Fibroblast of skin of left biceps (primary cell): ENCODE data around the gene APOC3.
"Not testable (repeated sequence)": the region's sequence is repeated elsewhere in the genome, so short reads cannot be mapped to it uniquely, and the experiment has no call there.

Source experiments
- DNase-seq, 2 experiments: peaks; one replicate each; pipeline ENCODE4 v3.0.0-alpha.2; 2013; ENCODE audit warnings: low read depth in 2 of 2

APOC3 gene

GRCh38 chr11:116830184-116830912 lies 641 bp downstream of the APOC3 start:
- DNase-seq: no peak

GRCh38 chr11:116831790-116832349 lies 2.2 kb downstream of the APOC3 start:
- DNase-seq: no peak

DNA sequence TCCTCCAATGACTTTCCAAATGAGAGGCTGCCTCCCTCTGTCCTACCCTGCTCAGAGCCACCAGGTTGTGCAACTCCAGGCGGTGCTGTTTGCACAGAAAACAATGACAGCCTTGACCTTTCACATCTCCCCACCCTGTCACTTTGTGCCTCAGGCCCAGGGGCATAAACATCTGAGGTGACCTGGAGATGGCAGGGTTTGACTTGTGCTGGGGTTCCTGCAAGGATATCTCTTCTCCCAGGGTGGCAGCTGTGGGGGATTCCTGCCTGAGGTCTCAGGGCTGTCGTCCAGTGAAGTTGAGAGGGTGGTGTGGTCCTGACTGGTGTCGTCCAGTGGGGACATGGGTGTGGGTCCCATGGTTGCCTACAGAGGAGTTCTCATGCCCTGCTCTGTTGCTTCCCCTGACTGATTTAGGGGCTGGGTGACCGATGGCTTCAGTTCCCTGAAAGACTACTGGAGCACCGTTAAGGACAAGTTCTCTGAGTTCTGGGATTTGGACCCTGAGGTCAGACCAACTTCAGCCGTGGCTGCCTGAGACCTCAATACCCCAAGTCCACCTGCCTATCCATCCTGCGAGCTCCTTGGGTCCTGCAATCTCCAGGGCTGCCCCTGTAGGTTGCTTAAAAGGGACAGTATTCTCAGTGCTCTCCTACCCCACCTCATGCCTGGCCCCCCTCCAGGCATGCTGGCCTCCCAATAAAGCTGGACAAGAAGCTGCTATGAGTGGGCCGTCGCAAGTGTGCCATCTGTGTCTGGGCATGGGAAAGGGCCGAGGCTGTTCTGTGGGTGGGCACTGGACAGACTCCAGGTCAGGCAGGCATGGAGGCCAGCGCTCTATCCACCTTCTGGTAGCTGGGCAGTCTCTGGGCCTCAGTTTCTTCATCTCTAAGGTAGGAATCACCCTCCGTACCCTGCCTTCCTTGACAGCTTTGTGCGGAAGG lies 2.9 kb downstream of the APOC3 start:
- DNase-seq: no peak

- DNase-seq: no peak
These were observed 3.7 kb downstream of the APOC3 start for GRCh38 chr11:116833491-116833815.

DNA sequence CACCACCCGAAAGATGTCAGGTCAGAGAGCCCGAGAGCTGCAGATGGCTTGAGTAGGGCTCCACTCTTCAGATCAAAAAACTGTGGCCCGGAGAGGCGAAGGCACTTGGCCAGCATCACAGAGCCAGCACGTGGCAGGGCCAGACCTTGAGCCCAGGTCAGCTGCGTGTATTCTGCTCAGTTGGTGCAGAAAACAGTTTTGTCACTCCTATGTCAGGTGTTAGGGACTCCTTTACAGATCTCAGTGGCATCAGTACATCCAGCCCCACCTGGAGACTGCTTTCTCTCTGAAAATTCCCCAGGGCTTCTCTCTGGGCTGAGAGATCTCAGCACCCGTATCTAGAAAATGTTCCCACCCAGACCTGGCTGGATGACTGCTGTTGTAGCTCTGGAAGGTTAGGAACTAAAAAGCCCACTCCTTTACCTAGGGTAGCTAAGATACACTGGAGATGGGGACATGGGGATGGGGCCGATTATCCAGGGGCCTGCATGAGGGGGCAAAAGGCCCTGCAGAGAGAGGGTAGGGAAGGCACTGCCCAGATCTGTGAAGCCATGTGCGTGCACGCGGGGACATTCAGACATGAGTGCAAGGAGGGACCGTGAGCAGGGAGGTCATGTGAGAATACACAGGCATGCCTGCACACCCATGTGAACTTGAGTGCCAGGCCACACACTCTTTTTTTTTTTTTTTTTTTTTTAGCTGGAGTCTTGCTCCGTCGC lies 4.3 kb downstream of the APOC3 start:
- no peak for DNase-seq

DNA sequence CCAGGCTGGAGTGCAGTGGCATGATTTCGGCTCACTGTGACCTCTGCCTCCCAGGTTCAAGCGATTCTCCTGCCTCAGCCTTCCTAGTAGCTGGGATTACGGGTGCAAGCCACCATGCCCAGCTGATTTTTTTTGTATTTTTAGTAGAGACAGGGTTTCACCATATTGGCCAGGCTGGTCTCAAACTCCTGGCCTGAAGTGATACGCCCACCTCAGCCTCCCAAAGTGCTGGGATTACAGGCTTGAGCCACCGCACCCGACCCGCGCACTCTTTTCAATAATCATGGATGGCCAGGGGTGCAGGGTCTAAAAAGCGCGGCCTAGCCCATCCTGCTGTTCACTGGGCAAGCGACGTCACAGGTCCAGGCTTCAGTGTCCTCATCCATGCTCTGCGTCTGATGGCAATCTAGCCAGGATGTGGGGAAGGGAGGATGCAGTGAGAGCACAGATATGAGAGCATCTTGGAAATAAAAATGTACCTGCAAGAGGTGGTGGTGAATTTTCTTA lies 4.9 kb downstream of the APOC3 start:
- DNase-seq: not testable (repeated sequence)

- no peak for DNase-seq
These were observed 5.5 kb downstream of the APOC3 start for GRCh38 chr11:116835042-116835772.

DNA sequence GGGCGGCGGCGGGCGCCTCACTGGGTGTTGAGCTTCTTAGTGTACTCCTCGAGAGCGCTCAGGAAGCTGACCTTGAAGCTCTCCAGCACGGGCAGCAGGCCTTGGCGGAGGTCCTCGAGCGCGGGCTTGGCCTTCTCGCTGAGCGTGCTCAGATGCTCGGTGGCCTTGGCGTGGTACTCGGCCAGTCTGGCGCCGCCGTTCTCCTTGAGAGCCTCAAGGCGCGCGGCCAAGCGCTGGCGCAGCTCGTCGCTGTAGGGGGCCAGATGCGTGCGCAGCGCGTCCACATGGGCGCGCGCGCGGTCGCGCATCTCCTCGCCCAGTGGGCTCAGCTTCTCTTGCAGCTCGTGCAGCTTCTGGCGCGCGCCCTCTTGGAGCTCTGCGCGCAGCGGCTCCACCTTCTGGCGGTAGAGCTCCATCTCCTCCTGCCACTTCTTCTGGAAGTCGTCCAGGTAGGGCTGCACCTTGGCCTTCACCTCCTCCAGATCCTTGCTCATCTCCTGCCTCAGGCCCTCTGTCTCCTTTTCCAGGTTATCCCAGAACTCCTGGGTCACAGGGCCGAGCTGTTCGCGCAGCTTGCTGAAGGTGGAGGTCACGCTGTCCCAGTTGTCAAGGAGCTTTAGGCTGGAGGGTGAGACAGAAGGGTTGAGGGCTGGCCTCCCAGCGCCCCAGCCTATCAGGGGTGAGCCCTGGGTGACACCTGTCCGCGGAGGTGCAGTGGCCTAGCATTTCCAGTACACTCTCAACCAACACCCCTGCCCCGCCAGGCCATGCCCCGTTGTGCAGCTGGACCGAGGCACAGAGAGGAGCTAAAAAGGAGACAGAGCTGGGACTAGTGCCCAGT lies 6.3 kb downstream of the APOC3 start:
- peak; percentile 87 for DNase-seq

DNA sequence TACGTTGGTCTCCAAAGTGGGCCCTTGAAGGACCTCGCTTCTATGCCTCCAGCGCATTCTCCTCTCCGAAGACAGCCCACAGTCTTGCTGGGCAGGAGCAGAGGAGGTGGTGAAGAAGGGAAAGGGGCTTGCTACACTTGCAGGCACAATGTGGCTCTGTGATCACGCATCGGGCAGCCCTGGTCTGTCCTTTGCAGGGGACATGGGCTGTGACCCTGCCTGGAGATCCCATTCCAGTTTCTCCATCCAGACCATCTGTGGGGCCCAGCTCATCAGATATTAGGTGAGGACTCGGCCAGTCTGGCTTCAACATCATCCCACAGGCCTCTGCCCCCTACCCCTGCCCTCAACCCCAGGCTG lies 6.9 kb downstream of the APOC3 start:
- DNase-seq: no peak

GRCh38 chr11:116837231-116838091 lies 7.8 kb downstream of the APOC3 start, which contains the start of gene APOA1:
TSS of gene APOA1 (minus strand) at chr11:116837622. CDS start at chr11:116837387, 235 bp downstream.
- no peak for DNase-seq

- no peak for DNase-seq
These were observed 8.8 kb downstream of the APOC3 start for GRCh38 chr11:116838321-116839084.

DNA sequence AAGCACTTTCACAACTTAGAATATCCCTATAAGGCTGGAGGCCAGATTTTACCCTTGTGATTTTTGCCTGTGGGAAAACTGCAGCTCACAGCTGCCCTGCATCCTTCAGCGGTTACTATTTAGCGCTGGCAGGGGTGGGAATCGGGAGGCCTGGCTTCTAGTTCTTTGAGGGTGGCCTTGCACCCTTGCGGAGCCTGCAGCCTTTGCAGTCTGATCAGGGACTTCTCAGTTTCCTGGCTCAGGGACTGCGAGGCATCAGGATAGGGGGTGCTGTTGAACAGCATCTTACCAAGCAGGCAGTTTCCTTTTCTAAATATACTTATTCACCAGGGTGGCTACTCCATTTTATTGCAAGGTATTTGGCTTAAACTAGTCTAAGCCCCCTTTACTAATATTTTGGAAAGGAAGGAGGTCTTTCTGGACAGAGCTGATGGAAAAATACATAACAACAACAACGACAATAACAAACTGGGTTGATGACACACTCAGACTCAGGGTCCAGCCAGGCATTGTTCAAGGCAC lies 10.6 kb downstream of the APOC3 start:
- DNase-seq: no peak

DNA sequence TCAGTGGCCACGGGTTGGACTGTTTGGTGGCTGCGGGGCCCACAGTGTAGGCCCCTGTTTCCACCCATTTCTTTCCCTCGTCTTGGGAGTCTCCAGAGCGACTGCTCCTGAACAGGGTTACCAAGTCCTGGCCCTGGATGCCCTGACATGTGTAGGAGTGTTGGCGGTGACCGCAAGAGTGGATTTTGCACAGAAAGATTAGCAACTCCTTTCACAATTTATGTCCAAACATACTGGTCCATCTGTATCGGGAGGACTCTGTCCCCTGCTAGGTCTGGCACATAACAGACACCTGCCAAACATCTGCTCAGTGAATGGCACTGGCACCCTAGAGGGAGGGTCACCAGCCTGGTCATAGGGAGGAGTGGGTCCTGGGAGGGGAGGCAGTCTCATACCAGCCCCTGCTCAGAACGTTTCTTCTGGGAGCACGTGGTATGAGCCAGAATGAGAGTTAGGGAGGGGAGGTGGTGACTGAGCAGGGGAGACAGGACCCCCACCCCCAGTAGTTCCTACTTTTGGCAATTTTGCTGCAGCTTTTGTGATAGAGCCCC lies 11.1 kb downstream of the APOC3 start:
- DNase-seq: no peak

DNA sequence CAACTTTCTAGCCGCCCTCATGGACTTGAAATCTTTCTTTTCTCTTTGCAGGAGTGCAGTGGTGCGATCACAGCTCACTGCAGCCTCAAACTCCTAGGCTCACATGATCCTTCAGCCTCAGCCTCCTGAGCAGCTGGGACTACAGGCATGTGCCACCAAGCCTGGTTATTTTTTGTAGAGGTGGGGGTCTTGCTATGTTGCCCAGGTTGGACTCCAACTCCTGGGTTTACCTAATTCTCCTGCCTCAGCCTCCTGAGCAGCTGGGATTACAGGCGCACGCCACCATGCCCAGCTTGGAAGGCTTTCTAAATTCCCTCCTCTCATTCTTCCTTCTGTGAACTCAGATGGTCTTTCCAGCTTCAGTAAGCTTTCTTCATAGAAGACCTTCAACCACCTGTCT lies 12.4 kb downstream of the APOC3 start:
- no peak for DNase-seq

GRCh38 chr11:116842909-116843308 lies 13.2 kb downstream of the APOC3 start:
- DNase-seq: no peak

DNA sequence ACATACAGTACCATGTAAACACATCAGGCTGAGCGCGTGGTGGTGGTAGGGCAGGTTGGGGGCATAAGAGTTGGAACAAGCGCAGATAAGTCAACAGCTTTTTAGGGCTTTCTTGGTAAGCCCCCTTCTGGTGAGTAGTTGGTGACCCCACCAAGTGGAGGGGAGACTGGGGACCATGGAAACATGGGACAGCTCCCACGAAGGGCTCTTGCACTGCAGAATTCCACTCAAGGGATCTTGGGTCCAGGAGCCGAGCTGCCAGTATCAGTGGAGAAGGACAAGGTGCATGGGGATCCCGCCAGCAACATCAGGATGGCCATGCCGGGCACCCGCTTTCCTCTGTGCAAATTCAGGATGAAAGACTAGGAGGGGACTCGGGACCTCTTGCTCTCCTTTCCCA lies 14.0 kb downstream of the APOC3 start:
- DNase-seq: no peak

GRCh38 chr11:116844722-116845121 lies 15.0 kb downstream of the APOC3 start:
- DNase-seq: no peak

- no peak for DNase-seq
These were observed 17.9 kb downstream of the APOC3 start for GRCh38 chr11:116847612-116848011.
